H9 (cell line): ENCODE measurements around the gene ZKSCAN3. TPM values are rescaled to one million over a fixed set of nuclear protein-coding genes. Genes with fewer than 3 reads are reported as not detected.
A peak's percentile ranks its signal among the peaks of the same experiment; 100 is the strongest.

Experiments
- DNase-seq: peaks from one replicate; pipeline ENCODE4 v3.0.0-alpha.2; 2017
- H2AFZ ChIP-seq: one replicate; pipeline ENCODE4 v1.6.1; 2013; ENCODE audit warnings: mild to moderate bottlenecking, low read length, control low read depth, moderate library complexity
- H2AK5ac ChIP-seq: 2 replicates; pipeline ENCODE4 v1.6.1; 2013; ENCODE audit warnings: low read length, control low read depth, mixed read lengths; ENCODE audit not compliant: insufficient read length
- H2BK120ac ChIP-seq: one replicate; pipeline ENCODE4 v1.6.1; 2013; ENCODE audit warnings: low read depth, mild to moderate bottlenecking, low read length, control low read depth, inconsistent platforms; ENCODE audit not compliant: poor library complexity, severe bottlenecking
- H2BK12ac ChIP-seq: 2 replicates; pipeline ENCODE4 v1.6.1; 2013; ENCODE audit warnings: low read length, control low read depth, mixed read lengths, low read depth; ENCODE audit not compliant: insufficient read length
- H2BK15ac ChIP-seq: 2 replicates; pipeline ENCODE4 v1.6.1; 2013; ENCODE audit warnings: low read depth, low read length, control low read depth
- H2BK20ac ChIP-seq: one replicate; pipeline ENCODE4 v1.6.1; 2013; ENCODE audit warnings: low read depth, mild to moderate bottlenecking, low read length, control low read depth, inconsistent platforms; ENCODE audit not compliant: poor library complexity, severe bottlenecking
- H2BK5ac ChIP-seq: 2 replicates; pipeline ENCODE4 v1.6.1; 2013; ENCODE audit warnings: low read length, control low read depth, mixed read lengths; ENCODE audit not compliant: insufficient read length
- H3K14ac ChIP-seq: 2 replicates; pipeline ENCODE4 v1.6.1; 2013; ENCODE audit warnings: low read length, control low read depth; ENCODE audit not compliant: insufficient read depth
- H3K18ac ChIP-seq: 2 replicates; pipeline ENCODE4 v1.6.1; 2013; ENCODE audit warnings: low read depth, mild to moderate bottlenecking, mixed read lengths, low read length, control low read depth; ENCODE audit not compliant: insufficient read length
- H3K23ac ChIP-seq: 2 replicates; pipeline ENCODE4 v1.6.1; 2013; ENCODE audit warnings: low read length, control low read depth, mixed read lengths, low read depth; ENCODE audit not compliant: insufficient read length
- H3K23me2 ChIP-seq: 2 replicates; pipeline ENCODE4 v1.6.1; 2013; ENCODE audit warnings: low read depth, mild to moderate bottlenecking, mixed read lengths, low read length, control low read depth; ENCODE audit not compliant: insufficient read length, poor library complexity, severe bottlenecking
- H3K27ac ChIP-seq: 2 replicates; pipeline ENCODE4 v1.5.1; 2013; ENCODE audit warnings: low read length, control low read depth, mixed read lengths, low read depth; ENCODE audit not compliant: insufficient read length
- H3K27me3 ChIP-seq: 2 replicates; pipeline ENCODE4 v1.6.1; 2013; ENCODE audit warnings: low read length, control low read depth, inconsistent platforms; ENCODE audit not compliant: insufficient read depth
- H3K4ac ChIP-seq: 2 replicates; pipeline ENCODE4 v1.6.1; 2013; ENCODE audit warnings: low read depth, mild to moderate bottlenecking, control low read depth, inconsistent platforms, low read length, moderate library complexity
- H3K4me1 ChIP-seq: 2 replicates; pipeline ENCODE4 v1.6.1; 2013; ENCODE audit warnings: low read length, control low read depth, inconsistent platforms; ENCODE audit not compliant: insufficient read depth
- H3K4me2 ChIP-seq: 2 replicates; pipeline ENCODE4 v1.6.1; 2013; ENCODE audit warnings: low read length, control low read depth, mixed read lengths; ENCODE audit not compliant: insufficient read length, insufficient read depth
- H3K56ac ChIP-seq: 2 replicates; pipeline ENCODE4 v1.6.1; 2013; ENCODE audit warnings: low read depth, mild to moderate bottlenecking, mixed read lengths, low read length, control low read depth; ENCODE audit not compliant: insufficient read length
- H3K79me1 ChIP-seq: 2 replicates; pipeline ENCODE4 v1.6.1; 2013; ENCODE audit warnings: low read depth, mild to moderate bottlenecking, moderate library complexity, low read length, control low read depth, inconsistent platforms; ENCODE audit not compliant: insufficient read depth, poor library complexity, severe bottlenecking
- H3K79me2 ChIP-seq: 2 replicates; pipeline ENCODE4 v1.6.1; 2013; ENCODE audit warnings: low read length, control low read depth, inconsistent platforms; ENCODE audit not compliant: insufficient read depth
- H3K9ac ChIP-seq: 2 replicates; pipeline ENCODE4 v1.6.1; 2013; ENCODE audit warnings: low read length, control low read depth, mixed read lengths; ENCODE audit not compliant: insufficient read length; ENCODE audit errors: extremely low read depth
- H3K9me3 ChIP-seq: one replicate; pipeline ENCODE4 v1.6.1; 2013; ENCODE audit warnings: low read depth, low read length, inconsistent platforms; ENCODE audit not compliant: control insufficient read depth
- H3T11ph ChIP-seq: one replicate; pipeline ENCODE4 v1.6.1; 2013; ENCODE audit warnings: mild to moderate bottlenecking, low read length, control low read depth, inconsistent platforms
- H4K20me1 ChIP-seq: one replicate; pipeline ENCODE4 v1.6.1; 2013; ENCODE audit not compliant: control insufficient read depth, insufficient read length, insufficient read depth
- H4K5ac ChIP-seq: 2 replicates; pipeline ENCODE4 v1.6.1; 2013; ENCODE audit warnings: low read depth, mild to moderate bottlenecking, mixed read lengths, low read length, control low read depth; ENCODE audit not compliant: insufficient read length
- H4K8ac ChIP-seq: replicated peaks from 2 replicates; pipeline ENCODE4 v1.6.1; 2013; ENCODE audit warnings: low read length, control low read depth, mixed read lengths, low read depth; ENCODE audit not compliant: insufficient read length
- H4K91ac ChIP-seq: 2 replicates; pipeline ENCODE4 v1.6.1; 2013; ENCODE audit warnings: low read depth, mild to moderate bottlenecking, moderate library complexity, mixed read lengths, low read length, control low read depth; ENCODE audit not compliant: insufficient read length
- H3K27ac Mint-ChIP-seq, 3 experiments: 2 replicates in 2 of 3; 3 replicates in 1 of 3; pipeline ENCODE4 v1.8.0; 2020 to 2021; ENCODE audit warnings: mixed read lengths in 3 of 3, mild to moderate bottlenecking in 1 of 3, moderate library complexity in 1 of 3
- H3K27me3 Mint-ChIP-seq: 2 replicates; pipeline ENCODE4 v1.8.0; 2021; ENCODE audit warnings: low read depth, mild to moderate bottlenecking, moderate library complexity, mixed read lengths
- H3K36me3 Mint-ChIP-seq, 3 experiments: 2 replicates in 2 of 3; 3 replicates in 1 of 3; pipeline ENCODE4 v1.8.0; 2020 to 2021; ENCODE audit warnings: low read depth in 3 of 3, mixed read lengths in 3 of 3; ENCODE audit not compliant: insufficient read depth in 1 of 3
- H3K4me1 Mint-ChIP-seq, 2 experiments: 2 replicates each; pipeline ENCODE4 v1.8.0; 2020; ENCODE audit warnings: mixed read lengths in 2 of 2
- H3K4me3 Mint-ChIP-seq, 2 experiments: 2 replicates in 1 of 2; 3 replicates in 1 of 2; pipeline ENCODE4 v1.8.0; 2020 to 2021; ENCODE audit warnings: mild to moderate bottlenecking in 2 of 2, mixed read lengths in 2 of 2, moderate library complexity in 1 of 2
- H3K9me3 Mint-ChIP-seq, 2 experiments: 2 replicates in 1 of 2; 3 replicates in 1 of 2; pipeline ENCODE4 v1.8.0; 2020; ENCODE audit warnings: mild to moderate bottlenecking in 2 of 2, mixed read lengths in 2 of 2, moderate library complexity in 1 of 2
- WGBS: extraction: QIAGEN DNeasy Blood & Tissue Kit; methylation state at CpG from one replicate; pipeline ENCODE4 v1.1.7; 2013; ENCODE audit warnings: missing lambda C conversion rate, low lambda C conversion rate, mixed read lengths; ENCODE audit not compliant: insufficient read length; ENCODE audit errors: extremely low coverage; 5-methylcytosine and 5-hydroxymethylcytosine counted together
- total RNA-seq: library from RNA; stranded (reverse); gene quantifications from 2 replicates; pipeline ENCODE4 v1.2.1, GENCODE V29; 2021
- TF ChIP-seq, protein P1 (sequence below): fragments of 200-600 bp; sonication (generic); conservative IDR thresholded peaks from 3 replicates; pipeline ENCODE4 v1.8.0; 2021; ENCODE audit warnings: antibody characterized with exemption, mild to moderate bottlenecking

ZKSCAN3 gene
- total RNA-seq, 1 experiment from 2014 or later, result 8.7 TPM

DNA sequence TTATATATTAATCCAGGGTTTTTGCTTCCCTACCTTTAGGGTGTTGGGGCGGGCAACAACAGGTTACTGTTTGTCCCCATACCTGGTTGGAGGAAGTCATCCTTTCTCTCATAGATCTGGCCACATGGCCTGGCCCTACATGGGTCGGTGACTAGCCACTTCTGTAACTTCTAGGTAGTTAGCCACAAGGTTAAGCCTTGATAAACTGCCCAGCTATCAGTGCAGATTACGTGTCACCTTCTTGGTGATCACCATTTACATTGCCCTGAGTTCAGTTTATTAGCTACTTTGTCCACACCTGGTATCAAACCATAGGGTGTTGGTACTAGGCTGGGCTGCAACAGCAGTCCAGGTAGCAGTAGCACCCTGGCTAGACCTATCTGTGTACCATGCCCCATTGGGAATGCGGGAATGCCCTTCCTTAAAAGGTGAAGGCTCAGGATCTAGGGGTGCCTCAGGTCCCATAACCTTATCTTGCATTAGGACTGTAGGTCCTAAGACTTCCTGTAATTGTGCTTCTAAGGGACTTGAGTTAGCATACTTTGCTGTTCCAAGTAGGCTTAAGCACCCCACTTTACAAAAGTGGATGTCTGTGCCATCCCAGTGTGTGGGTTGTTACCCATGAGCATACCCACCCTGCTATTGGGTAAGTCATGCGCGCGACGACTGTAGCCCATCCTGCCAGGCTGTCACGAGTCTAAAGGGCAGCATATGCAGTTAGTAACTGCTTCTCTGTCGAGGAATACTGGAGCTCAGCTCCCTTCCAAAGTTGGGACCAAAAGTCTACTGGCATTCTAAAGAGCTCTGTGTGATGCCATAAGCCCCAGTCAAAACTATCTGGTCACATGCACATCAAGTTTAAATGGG is 5.2 kb downstream of the ZKSCAN3 start:
- H3K27me3 ChIP-seq, result no peaks in the 10 kb centered on the region
- peaks cover 6% of the 10 kb centered on the region for H3K79me1 ChIP-seq
- H3K9me3 ChIP-seq, result no peaks in the 10 kb centered on the region
- no peak overlapping the region for H2BK120ac ChIP-seq
- no peak overlapping the region for H3T11ph ChIP-seq
- Mint-ChIP-seq H3K4me3 (0 out of 5 replicates have a peak overlapping the region, but pooled peaks of 1 of the 2 experiments have one; percentile 36), H3K4me1 (peaks cover 26% of the 10 kb centered on the region in 2 experiments), H3K27me3 (no peaks in the 10 kb centered on the region), H3K36me3 (peaks cover 15 to 31% (median 28%) of the 10 kb centered on the region in 3 experiments), H3K27ac (peak overlapping the region in 1 of 3 experiments; percentile 91; a peak in 1 of 7 replicates), H3K9me3 (peaks cover 7 to 8% of the 10 kb centered on the region in 2 experiments)
- no peak overlapping the region for H2BK5ac ChIP-seq
- no peak overlapping the region for H4K91ac ChIP-seq
- no CpG with 5 or more reads among the region's 10 CpGs for WGBS
- TF ChIP-seq, protein P1, sequence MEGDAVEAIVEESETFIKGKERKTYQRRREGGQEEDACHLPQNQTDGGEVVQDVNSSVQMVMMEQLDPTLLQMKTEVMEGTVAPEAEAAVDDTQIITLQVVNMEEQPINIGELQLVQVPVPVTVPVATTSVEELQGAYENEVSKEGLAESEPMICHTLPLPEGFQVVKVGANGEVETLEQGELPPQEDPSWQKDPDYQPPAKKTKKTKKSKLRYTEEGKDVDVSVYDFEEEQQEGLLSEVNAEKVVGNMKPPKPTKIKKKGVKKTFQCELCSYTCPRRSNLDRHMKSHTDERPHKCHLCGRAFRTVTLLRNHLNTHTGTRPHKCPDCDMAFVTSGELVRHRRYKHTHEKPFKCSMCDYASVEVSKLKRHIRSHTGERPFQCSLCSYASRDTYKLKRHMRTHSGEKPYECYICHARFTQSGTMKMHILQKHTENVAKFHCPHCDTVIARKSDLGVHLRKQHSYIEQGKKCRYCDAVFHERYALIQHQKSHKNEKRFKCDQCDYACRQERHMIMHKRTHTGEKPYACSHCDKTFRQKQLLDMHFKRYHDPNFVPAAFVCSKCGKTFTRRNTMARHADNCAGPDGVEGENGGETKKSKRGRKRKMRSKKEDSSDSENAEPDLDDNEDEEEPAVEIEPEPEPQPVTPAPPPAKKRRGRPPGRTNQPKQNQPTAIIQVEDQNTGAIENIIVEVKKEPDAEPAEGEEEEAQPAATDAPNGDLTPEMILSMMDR, result no peak
- no peak overlapping the region for H3K18ac ChIP-seq
- no peak overlapping the region for H2AK5ac ChIP-seq
- no peak overlapping the region for H2AFZ ChIP-seq
- peaks cover 8% of the 10 kb centered on the region for H3K23me2 ChIP-seq
- H2BK15ac ChIP-seq, result no peak overlapping the region
- H4K8ac ChIP-seq, result no peak overlapping the region
- H3K14ac ChIP-seq, result no peak overlapping the region
- no peak for DNase-seq
- H3K4ac ChIP-seq, result no peak overlapping the region
- no peak overlapping the region for H3K9ac ChIP-seq
- peaks cover 5% of the 10 kb centered on the region; the same call in 1 of the 2 replicates for H3K4me1 ChIP-seq
- H4K5ac ChIP-seq, result no peak overlapping the region
- H2BK20ac ChIP-seq, result no peak overlapping the region
- no peak overlapping the region for H3K23ac ChIP-seq
- H4K20me1 ChIP-seq, result peaks cover 2% of the 10 kb centered on the region
- no peak overlapping the region for H3K4me2 ChIP-seq
- no peak overlapping the region for H3K56ac ChIP-seq
- peaks cover 3% of the 10 kb centered on the region; the same call in 1 of the 2 replicates for H3K79me2 ChIP-seq
- no peak overlapping the region for H2BK12ac ChIP-seq
- no peak overlapping the region for H3K27ac ChIP-seq
